Breast epithelium (tissue), 3 donors: ENCODE data around the gene CSNK1G3.

Experiments used
- CTCF ChIP-seq, 3 donors: fragments of 450-650 bp; IDR thresholded peaks; one replicate each; pipeline ENCODE4 v1.5.1; 2016 to 2017; ENCODE audit warnings: antibody characterized with exemption in 3 of 3, mild to moderate bottlenecking in 3 of 3, moderate library complexity in 3 of 3
- POLR2A ChIP-seq: fragments of 450-650 bp; IDR thresholded peaks from one replicate; pipeline ENCODE4 v1.6.1; 2016; ENCODE audit warnings: antibody characterized with exemption, mild to moderate bottlenecking, moderate library complexity
- POLR2AphosphoS5 ChIP-seq, 3 donors: sonication (generic); formaldehyde crosslinking; IDR thresholded peaks; one replicate each; pipeline ENCODE4 v1.6.1; 2017; ENCODE audit warnings: antibody characterized with exemption in 3 of 3

DNA sequence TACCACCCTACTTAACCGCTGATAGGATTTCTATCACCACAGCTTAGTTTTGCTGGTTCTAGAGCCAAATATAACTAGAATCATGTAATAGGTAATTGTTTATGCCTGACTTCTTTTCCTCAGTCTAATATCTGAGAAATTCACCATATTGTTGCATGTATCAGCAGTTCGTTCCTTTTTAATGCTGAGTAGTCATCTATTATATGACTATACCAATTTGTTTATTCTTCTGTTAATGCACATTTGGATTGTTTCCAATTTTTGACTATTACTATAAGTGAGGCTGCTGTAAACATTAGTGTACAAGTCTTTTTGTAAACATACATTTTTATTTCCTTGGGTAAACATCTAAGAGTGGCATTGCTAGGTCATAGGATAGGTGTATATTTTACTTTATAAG, 25.9 kb downstream of the CSNK1G3 start:
- TF ChIP-seq POLR2A, result no peak
- TF ChIP-seq CTCF (IDR thresholded peaks at IDR 0.05), result no peak
- no peak for TF ChIP-seq POLR2AphosphoS5 (IDR thresholded peaks at IDR 0.05)
